Fibroblast of pulmonary artery (primary cell): Measurements from ENCODE around the gene CBS.

Experiments
- DNase-seq: peaks from one replicate; pipeline ENCODE4 v3.0.0-alpha.2; 2010; ENCODE audit warnings: low read depth
- H3K4me3 ChIP-seq: replicated peaks from 2 replicates; pipeline ENCODE4 v1.5.1; 2011; ENCODE audit warnings: low read depth, mild to moderate bottlenecking, control low read depth, low read length, moderate library complexity
- CTCF ChIP-seq: IDR thresholded peaks from 2 replicates; pipeline ENCODE4 v1.5.1; 2011; ENCODE audit warnings: mild to moderate bottlenecking, control low read depth, low read length, inconsistent platforms; ENCODE audit errors: missing control alignments

Gene CBS

DNA sequence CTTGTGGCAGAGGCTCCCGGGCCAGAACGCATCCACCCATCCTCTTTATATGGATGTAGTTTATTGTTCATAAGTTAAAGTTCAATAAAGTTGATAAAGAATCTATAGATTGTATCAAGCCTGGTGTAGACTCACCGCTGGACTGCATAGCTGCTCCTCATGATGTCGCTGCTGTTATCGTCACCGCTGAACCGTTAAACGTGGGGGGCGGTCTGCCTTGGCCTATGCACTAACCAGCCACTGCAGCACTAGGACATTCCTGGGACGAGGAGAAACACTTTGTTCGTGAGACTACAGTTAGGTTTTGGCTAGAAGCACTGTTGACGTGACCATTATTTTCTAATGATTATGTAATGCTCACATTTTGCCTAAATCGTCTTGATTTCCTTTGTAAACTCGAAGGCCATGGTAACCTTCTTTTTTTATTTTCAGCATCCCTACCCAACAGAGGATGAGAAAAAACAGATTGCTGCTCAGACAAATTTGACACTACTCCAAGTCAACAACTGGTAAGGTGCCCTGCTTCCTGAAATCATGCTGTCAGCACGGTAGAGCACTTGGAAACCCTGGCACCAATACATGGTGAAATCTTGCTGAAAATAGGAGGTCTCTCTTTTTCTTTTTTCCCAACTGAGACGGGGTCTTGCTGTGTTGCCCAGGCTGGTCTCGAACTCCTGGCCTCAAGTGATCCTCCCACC lies 51.0 kb downstream of the CBS start:
- H3K4me3 ChIP-seq: no peak overlapping the region
- TF ChIP-seq CTCF: no peak
- peak; percentile 6 for DNase-seq

DNA sequence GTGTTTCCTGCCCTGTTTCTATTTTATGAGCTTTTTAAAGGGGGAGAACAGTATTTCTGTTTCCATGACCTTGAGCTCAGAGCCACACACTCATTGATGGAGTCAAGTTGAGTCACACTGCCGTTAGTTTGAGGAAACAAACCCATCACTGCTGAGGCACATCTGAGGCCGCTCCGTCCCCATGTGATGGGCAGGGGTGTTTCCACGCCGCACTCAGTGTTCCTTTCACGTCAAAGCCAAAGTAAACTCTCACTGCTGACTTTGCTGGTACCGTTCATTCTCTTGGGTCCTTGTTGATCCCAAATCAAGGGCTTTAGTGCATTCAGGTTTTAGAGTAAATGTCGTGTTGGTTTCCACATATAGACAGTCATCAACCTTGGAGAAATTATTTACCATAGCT lies 52.5 kb downstream of the CBS start:
- DNase-seq: no peak
- no peak for TF ChIP-seq CTCF
- no peak overlapping the region for H3K4me3 ChIP-seq

DNA sequence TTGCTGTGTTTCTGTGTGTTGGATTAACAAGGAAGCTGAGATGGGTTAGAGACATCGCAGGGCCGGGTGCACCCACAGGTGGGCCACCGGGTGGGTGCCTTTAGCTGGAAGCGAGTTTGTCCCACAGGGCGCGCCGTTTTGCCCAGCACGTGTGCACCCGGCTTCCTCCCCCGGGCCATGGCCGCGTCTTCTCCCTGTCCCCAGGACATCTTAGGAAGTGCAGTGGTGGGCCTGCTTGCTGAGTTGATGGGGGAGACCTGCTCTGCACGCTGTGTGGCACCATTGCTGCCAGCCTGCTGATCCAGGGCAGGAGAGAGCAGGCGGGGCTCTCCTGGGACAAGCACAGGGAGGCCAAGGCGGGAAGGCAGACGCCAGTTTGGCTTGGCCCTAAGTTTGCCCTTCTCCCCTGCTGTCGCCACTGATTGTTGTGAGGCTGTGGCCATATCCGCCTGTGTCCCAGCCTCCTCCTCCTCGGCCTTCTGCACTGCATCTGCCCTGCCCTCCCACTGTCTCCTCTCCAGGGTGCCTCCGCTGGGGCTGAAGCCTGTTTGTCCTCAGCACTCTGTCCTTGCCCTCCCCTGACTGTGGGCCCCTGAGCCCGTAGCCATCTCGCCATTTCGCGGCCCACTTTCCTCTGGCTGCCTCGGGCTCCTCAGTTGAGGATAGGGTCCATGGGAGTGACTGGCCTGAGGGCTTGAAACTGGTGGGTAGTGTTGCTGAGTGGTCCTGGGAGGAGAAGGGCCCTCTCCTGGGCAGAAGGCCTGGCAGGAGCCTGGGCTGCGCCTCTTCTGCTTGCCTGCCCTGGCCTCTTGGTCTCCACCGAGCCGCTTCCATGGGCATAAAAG lies 53.7 kb downstream of the CBS start:
- DNase-seq: no peak
- no peak overlapping the region for H3K4me3 ChIP-seq

GRCh38 chr21:43021191-43021590 lies 54.4 kb downstream of the CBS start:
- H3K4me3 ChIP-seq: no peak overlapping the region
- DNase-seq: no peak
- TF ChIP-seq CTCF: no peak

More for the DNA sequence above, 53.7 kb downstream of the CBS start:
- TF ChIP-seq CTCF: no peak

- TF ChIP-seq CTCF: no peak
- H3K4me3 ChIP-seq: no peak overlapping the region
- no peak for DNase-seq
Observed at GRCh38 chr21:43020771-43021170, 54.9 kb downstream of the CBS start.

GRCh38 chr21:43020177-43020576 lies 55.5 kb downstream of the CBS start:
- no peak for TF ChIP-seq CTCF
- DNase-seq: no peak
- H3K4me3 ChIP-seq: no peak overlapping the region
